HG03103 (cell line): ENCODE results near the gene TRMU.

ENCODE experiments used
- ATAC-seq: cut with Tn5 transposase; IDR thresholded peaks from one replicate; pipeline ENCODE4 v1.9.1; 2021; ENCODE audit warnings: low read depth; ENCODE audit not compliant: unreplicated experiment

Gene TRMU, protein sequence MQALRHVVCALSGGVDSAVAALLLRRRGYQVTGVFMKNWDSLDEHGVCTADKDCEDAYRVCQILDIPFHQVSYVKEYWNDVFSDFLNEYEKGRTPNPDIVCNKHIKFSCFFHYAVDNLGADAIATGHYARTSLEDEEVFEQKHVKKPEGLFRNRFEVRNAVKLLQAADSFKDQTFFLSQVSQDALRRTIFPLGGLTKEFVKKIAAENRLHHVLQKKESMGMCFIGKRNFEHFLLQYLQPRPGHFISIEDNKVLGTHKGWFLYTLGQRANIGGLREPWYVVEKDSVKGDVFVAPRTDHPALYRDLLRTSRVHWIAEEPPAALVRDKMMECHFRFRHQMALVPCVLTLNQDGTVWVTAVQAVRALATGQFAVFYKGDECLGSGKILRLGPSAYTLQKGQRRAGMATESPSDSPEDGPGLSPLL

GRCh38 chr22:46335201-46336118 lies at the start of gene TRMU:
TRMU (plus strand) TSS chr22:46335714; CDS start chr22:46335765, 51 bp downstream.
- peak; percentile 77 for ATAC-seq

- no peak for ATAC-seq
These were observed 49.5 kb upstream of the TRMU start for GRCh38 chr22:46286006-46286405.

DNA sequence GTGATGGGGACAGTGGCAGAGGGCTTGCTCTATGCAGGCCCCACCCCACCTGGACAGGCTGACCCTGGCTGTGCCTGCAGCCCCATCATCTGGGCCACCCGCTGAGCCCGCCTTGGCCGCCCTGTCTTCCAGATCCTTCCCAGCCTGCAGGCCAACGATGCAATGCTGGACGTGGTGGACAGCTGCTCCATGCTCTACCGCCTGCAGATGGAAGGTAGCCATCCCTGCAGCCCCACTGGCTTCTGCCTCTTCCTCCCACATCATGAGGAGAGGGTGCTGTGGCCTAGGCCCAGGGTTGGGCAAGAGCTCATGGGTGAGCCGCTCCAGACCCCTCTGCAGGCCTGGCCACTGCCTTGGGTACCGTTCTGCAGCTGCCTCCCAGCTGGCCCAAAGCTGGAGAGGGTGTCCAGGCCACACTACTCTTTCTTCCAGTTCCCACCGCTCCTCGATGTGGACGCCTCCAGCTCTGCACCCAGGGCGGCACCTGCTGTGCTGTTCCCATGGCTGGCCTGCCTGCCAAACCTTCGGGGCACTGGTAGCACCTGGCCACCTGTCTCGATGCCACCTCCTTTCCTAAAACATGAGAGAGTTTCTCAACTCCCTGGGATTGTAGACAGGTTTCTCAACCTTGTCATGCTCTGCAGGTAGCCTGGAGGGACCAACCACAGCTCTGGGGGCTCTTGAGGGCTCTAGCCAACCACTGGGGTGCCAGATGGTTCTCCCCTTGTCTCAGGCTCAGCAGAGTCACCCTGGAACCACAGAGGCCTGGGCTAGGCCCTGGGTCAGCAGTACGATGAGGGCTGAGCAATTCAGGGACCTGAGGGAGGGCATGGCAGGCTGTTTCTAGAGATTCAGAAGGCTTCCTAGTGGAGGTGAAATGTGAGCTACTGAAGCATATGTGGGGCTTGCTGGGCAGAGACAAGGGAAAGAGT lies 48.3 kb upstream of the TRMU start:
- ATAC-seq: no peak

DNA sequence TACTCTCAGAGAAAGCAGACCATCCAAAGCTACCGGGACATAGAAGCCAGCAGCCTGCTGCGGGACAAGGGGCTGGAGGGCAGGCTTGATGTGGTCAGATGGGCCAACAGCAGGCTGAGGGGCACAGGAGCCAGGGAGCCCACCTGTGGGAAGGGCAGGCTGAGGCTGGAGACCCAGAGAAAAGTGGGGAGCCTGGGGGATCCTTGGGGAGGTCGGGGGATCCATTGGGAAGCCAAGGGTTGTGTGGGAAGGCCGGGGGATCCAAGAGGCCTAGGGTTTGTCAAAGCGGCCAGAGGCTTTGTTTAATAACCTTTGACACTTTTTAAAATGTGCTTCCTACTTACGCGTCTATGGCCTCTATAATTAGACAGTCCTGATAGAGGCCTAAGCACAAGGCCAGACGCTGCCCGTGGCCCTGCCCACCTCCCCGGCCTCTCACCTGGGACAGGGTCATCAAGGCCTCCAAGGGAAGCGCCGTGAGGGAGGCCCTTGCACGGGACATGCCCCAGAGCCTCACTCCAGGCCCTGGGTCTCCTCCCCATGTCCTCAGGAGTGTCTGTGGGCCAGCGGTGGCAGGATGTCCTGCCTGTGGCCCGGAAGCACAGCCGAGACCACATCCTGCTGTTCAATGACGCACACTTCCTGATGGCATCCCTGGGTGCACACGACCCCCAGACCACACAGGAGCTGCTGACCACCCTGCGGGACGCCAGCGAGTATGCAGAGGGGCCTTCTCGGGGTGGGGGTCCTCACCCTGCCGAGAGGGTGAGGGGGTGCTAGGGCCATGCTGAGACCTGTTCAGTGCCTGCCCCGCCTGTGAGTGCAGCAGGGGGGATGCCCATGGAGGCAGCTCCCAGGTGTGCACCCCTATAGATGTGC lies 47.4 kb upstream of the TRMU start:
- no peak for ATAC-seq

- no peak for ATAC-seq
These were observed 46.7 kb upstream of the TRMU start for GRCh38 chr22:46288846-46289243.

- ATAC-seq: no peak
These were observed 46.1 kb upstream of the TRMU start for GRCh38 chr22:46289244-46289891.

GRCh38 chr22:46290121-46290842 lies 45.2 kb upstream of the TRMU start:
- ATAC-seq: no peak

GRCh38 chr22:46290843-46291785 lies 44.4 kb upstream of the TRMU start:
- no peak for ATAC-seq

DNA sequence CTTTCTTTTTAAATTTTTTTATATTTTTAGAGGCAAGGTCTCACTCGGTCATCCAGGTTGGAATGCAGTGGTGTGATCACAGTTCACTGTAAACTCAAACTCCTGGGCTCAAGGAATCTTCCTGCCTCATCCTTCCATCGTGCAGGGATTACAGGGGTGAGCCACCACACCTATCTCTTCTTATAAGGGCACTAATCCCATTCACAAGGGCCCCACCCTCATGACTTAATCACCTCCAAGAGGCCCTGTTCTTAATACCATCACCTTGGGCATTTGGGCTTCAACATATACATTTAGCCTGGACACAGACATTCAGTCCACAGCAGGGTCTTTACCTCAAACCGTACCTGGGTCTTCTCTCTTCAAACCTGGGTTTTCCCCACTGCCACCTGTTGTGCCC lies 43.3 kb upstream of the TRMU start:
- no peak for ATAC-seq

- ATAC-seq: no peak
These were observed 42.8 kb upstream of the TRMU start for GRCh38 chr22:46292732-46293131.

GRCh38 chr22:46293577-46294260 lies 41.8 kb upstream of the TRMU start:
- no peak for ATAC-seq

- no peak for ATAC-seq
These were observed 40.7 kb upstream of the TRMU start for GRCh38 chr22:46294784-46295183.

DNA sequence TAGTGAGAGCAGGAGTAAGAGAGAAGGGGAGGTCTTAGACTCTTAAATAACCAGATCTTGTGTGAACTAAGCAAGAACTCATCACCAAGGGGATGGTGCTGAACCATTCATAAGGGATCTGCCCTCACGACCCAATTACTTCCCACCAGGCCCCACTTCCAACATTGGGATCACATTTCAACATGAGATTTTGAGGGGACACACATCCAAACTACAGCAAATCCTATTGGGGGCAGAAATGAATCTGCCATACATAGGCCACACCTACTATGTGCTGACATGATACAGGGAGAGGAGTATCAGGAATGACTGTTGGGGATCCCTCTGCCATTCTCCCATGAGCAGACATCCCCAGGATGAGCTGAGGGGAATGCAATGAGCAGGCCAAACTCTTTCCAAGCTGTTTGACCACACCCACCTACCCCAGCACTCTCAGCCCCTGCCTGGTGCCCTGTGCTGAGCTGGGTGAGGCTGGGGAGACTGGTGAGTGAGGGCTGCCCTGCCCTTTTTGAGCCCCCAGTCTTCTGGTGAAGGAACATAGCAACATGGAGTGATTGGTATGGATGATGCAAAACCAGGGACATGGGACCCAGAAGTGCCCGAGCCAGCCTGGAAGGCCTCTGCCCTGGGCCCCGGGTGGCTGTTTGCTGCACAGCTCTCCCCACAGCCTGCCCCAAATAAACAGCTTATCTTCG lies 40.1 kb upstream of the TRMU start:
- no peak for ATAC-seq

GRCh38 chr22:46296257-46297150 lies 39.0 kb upstream of the TRMU start, which contains the start of gene GTSE1:
GTSE1 (plus strand) TSS chr22:46296870; CDS start chr22:46297401, 531 bp downstream.
- peak; percentile 86 for ATAC-seq
